SH-SY5Y (cell line): Measurements from ENCODE around the gene ABCA3.

ENCODE experiments used
- GATA2 ChIP-seq: IDR thresholded peaks from 2 replicates; pipeline ENCODE4 v1.6.1; 2011; ENCODE audit warnings: mild to moderate bottlenecking, low read depth, low read length
- GATA3 ChIP-seq: IDR thresholded peaks from 2 replicates; pipeline ENCODE4 v1.6.1; 2011; ENCODE audit warnings: low read depth, mild to moderate bottlenecking, low read length, moderate library complexity

Gene ABCA3

GRCh38 chr16:2270588-2271470, 69.7 kb downstream of the ABCA3 start:
- TF ChIP-seq GATA2, result no peak
- no peak for TF ChIP-seq GATA3

- TF ChIP-seq GATA2, result no peak
- TF ChIP-seq GATA3, result no peak
Measured at GRCh38 chr16:2270070-2270462, 70.5 kb downstream of the ABCA3 start.

- TF ChIP-seq GATA2, result no peak
- no peak for TF ChIP-seq GATA3
Measured at GRCh38 chr16:2267913-2268666, 72.4 kb downstream of the ABCA3 start, which contains the start of gene RNPS1. Gene RNPS1 (minus strand): TSS chr16:2268126. CDS start chr16:2264643, 3,483 bp downstream.

GRCh38 chr16:2260250-2260649, 80.3 kb downstream of the ABCA3 start:
- TF ChIP-seq GATA2 (no peak), GATA3 (no peak)

- TF ChIP-seq GATA2 (no peak), GATA3 (no peak)
Measured at GRCh38 chr16:2257726-2258125, 82.8 kb downstream of the ABCA3 start.

- no peak for TF ChIP-seq GATA2
- TF ChIP-seq GATA3, result no peak
Measured at GRCh38 chr16:2256531-2257140, 83.9 kb downstream of the ABCA3 start.

- TF ChIP-seq GATA3 (no peak), GATA2 (no peak)
Measured at GRCh38 chr16:2253293-2253692, 87.2 kb downstream of the ABCA3 start.

- TF ChIP-seq GATA3 (no peak), GATA2 (no peak)
Measured at GRCh38 chr16:2252806-2253148, 87.8 kb downstream of the ABCA3 start.

- TF ChIP-seq GATA2 (no peak), GATA3 (no peak)
Measured at GRCh38 chr16:2251296-2252111, 89.0 kb downstream of the ABCA3 start, which contains the start of gene ECI1. Gene ECI1 (minus strand): TSS chr16:2251587. CDS start chr16:2251566, 21 bp downstream.

GRCh38 chr16:2250652-2251295, 89.8 kb downstream of the ABCA3 start:
- TF ChIP-seq GATA2 (no peak), GATA3 (no peak)

- TF ChIP-seq GATA2 (no peak), GATA3 (no peak)
Measured at GRCh38 chr16:2246301-2246885, 94.1 kb downstream of the ABCA3 start.

- TF ChIP-seq GATA2 (no peak), GATA3 (no peak)
Measured at GRCh38 chr16:2244926-2245795, 95.4 kb downstream of the ABCA3 start.
